Cardiac muscle cell (in vitro differentiated cells and primary cell): ENCODE results near the gene GNAS-AS1. TPM values are rescaled to one million over a fixed set of nuclear protein-coding genes. Genes with fewer than 3 reads are reported as not detected.

ENCODE experiments used
- DNase-seq, 2 donors: peaks; one replicate each; pipeline versions ENCODE4 v3.0.0 to v3.0.0-alpha.2; 2010 to 2017; ENCODE audit warnings: low read depth in 1 of 2, low spot score in 1 of 2
- H3K27ac ChIP-seq: fragments of 200-600 bp; sonication (generic); 2 replicates; pipeline ENCODE4 v1.5.1; 2016
- H3K27me3 ChIP-seq: fragments of 200-600 bp; sonication (generic); 2 replicates; pipeline ENCODE4 v1.6.0; 2016; ENCODE audit warnings: control low read depth
- H3K36me3 ChIP-seq: fragments of 200-600 bp; sonication (generic); 2 replicates; pipeline ENCODE4 v1.5.1; 2016; ENCODE audit warnings: control low read depth
- H3K4me1 ChIP-seq: fragments of 200-600 bp; sonication (generic); 2 replicates; pipeline ENCODE4 v1.8.1; 2017; ENCODE audit warnings: low read depth, mild to moderate bottlenecking, mixed run types
- H3K4me3 ChIP-seq: fragments of 200-600 bp; sonication (generic); 2 replicates; pipeline ENCODE4 v1.5.1; 2016; ENCODE audit warnings: mild to moderate bottlenecking
- H3K9me3 ChIP-seq: fragments of 200-600 bp; sonication (generic); 2 replicates; pipeline ENCODE4 v1.5.1; 2017; ENCODE audit warnings: low read depth, mild to moderate bottlenecking, control low read depth
- CTCF ChIP-seq: IDR thresholded peaks from 2 replicates; pipeline ENCODE4 v1.5.1; 2012; ENCODE audit warnings: low read depth, mild to moderate bottlenecking, low read length
- polyA plus RNA-seq: library from polyadenylated mRNA; unstranded; fragments of >200 nt; fragmentation: Nextera tagmentation; extraction: Ambion mirVana; gene quantifications from 2 replicates; pipeline ENCODE4 v1.2.1, GENCODE V29; 2016
- total RNA-seq: library from RNA; depleted of rRNA; stranded (reverse); fragments of >200 nt; gene quantifications from 2 replicates; pipeline ENCODE4 v1.2.3, GENCODE V29; 2016

The GNAS-AS1 gene
- total and polyA plus RNA-seq, 2 experiments from 2014 or later = 1.4 to 1.8 TPM

- Histone ChIP-seq H3K4me1 (no peaks in the 10 kb centered on the region), H3K9me3 (no peaks in the 10 kb centered on the region), H3K36me3 (no peaks in the 10 kb centered on the region), H3K4me3 (no peak overlapping the region), H3K27ac (no peak overlapping the region), H3K27me3 (no peaks in the 10 kb centered on the region)
- no peak for TF ChIP-seq CTCF
- no peak for DNase-seq
Measured at GRCh38 chr20:58787211-58788005, 63.3 kb downstream of the GNAS-AS1 start.

GRCh38 chr20:58784321-58785074 lies 66.2 kb downstream of the GNAS-AS1 start:
- no peak overlapping the region for H3K4me3 ChIP-seq
- H3K27me3 ChIP-seq = no peaks in the 10 kb centered on the region
- no peaks in the 10 kb centered on the region for H3K4me1 ChIP-seq
- no peak for DNase-seq
- no peaks in the 10 kb centered on the region for H3K9me3 ChIP-seq
- H3K27ac ChIP-seq = no peak overlapping the region
- TF ChIP-seq CTCF = no peak
- H3K36me3 ChIP-seq = no peaks in the 10 kb centered on the region

GRCh38 chr20:58783511-58784011 lies 67.1 kb downstream of the GNAS-AS1 start:
- Histone ChIP-seq H3K4me3 (no peak overlapping the region), H3K27ac (no peak overlapping the region), H3K36me3 (no peaks in the 10 kb centered on the region), H3K4me1 (no peaks in the 10 kb centered on the region), H3K27me3 (no peaks in the 10 kb centered on the region), H3K9me3 (no peaks in the 10 kb centered on the region)
- no peak for DNase-seq
- TF ChIP-seq CTCF = no peak

GRCh38 chr20:58781138-58781537 lies 69.6 kb downstream of the GNAS-AS1 start:
- Histone ChIP-seq H3K9me3 (no peaks in the 10 kb centered on the region), H3K27ac (no peak overlapping the region), H3K36me3 (no peaks in the 10 kb centered on the region), H3K27me3 (no peaks in the 10 kb centered on the region), H3K4me3 (no peak overlapping the region), H3K4me1 (no peaks in the 10 kb centered on the region)
- DNase-seq = no peak
- no peak for TF ChIP-seq CTCF

GRCh38 chr20:58778760-58779159 lies 71.9 kb downstream of the GNAS-AS1 start:
- no peak overlapping the region for H3K4me3 ChIP-seq
- H3K4me1 ChIP-seq = no peaks in the 10 kb centered on the region
- no peak for TF ChIP-seq CTCF
- H3K36me3 ChIP-seq = no peaks in the 10 kb centered on the region
- H3K9me3 ChIP-seq = no peaks in the 10 kb centered on the region
- no peak for DNase-seq
- H3K27ac ChIP-seq = no peak overlapping the region
- no peaks in the 10 kb centered on the region for H3K27me3 ChIP-seq
